K562 (cell line): ENCODE data around the gene CCNY. TPM values are rescaled to one million over a fixed set of nuclear protein-coding genes. Genes with fewer than 3 reads are reported as not detected.
A peak's percentile ranks its signal among the peaks of the same experiment; 100 is the strongest.
"Not testable (repeated sequence)": the region's sequence is repeated elsewhere in the genome, so short reads cannot be mapped to it uniquely, and the experiment has no call there.

ENCODE experiments used
- ATAC-seq: fragments of 200-7000 bp; cut with Tn5 transposase; 3 replicates; pipeline ENCODE4 v1.9.1; 2020; ENCODE audit warnings: moderate library complexity
- BruUV-seq: library from RNA; stranded (reverse); fragments of 400-500 nt; replicated peaks from 2 replicates; lab custom pipeline; 2021; lab: Mats Ljungman, UMichigan
- CTCF ChIA-PET: fragments of 300-600 bp; formaldehyde crosslinking; extraction: SDS; loops from one replicate; lab custom pipeline; 2021; ENCODE audit warnings: low intra/inter-chr PET ratio; lab: Yijun Ruan, JAX
- POLR2A ChIA-PET: fragments of 300-600, 350-650 bp; sonication (Branson Sonifier 250); formaldehyde crosslinking; extraction: SDS; loops from one replicate; lab custom pipeline; 2021; ENCODE audit warnings: antibody characterized with exemption, inconsistent platforms; lab: Yijun Ruan, JAX
- DNase-seq, 4 experiments: peaks; one replicate each; pipeline versions ENCODE4 v3.0.0 to v3.0.0-alpha.2; 2011 to 2018; ENCODE audit warnings: low spot score in 3 of 4, mixed read lengths in 3 of 4; ENCODE audit errors: extremely low read depth in 1 of 4
- FAIRE-seq: peaks from 2 replicates; lab custom pipeline; 2011; peaks lifted over from hg19 to GRCh38; lab: Jason Lieb, UNC
- H2AFZ ChIP-seq: 2 replicates; pipeline ENCODE4 v1.6.0; 2011; ENCODE audit warnings: low read depth, low read length, control low read depth, inconsistent platforms
- H3K27ac ChIP-seq: fragments of 200-600 bp; 3 replicates; pipeline ENCODE4 v1.8.0; 2011; ENCODE audit warnings: low read depth, mild to moderate bottlenecking, control low read depth, inconsistent platforms, low read length, moderate library complexity, mixed read lengths; ENCODE audit errors: extremely low read depth
- H3K27me3 ChIP-seq, 2 experiments: fragments of 300-600 bp in 1 of 2; 2 replicates in 1 of 2; 3 replicates in 1 of 2; pipeline versions ENCODE4 v1.6.0 to v1.8.0; 2011; ENCODE audit warnings: inconsistent platforms in 2 of 2, low read length in 2 of 2, mild to moderate bottlenecking in 1 of 2, mixed read lengths in 1 of 2, moderate library complexity in 1 of 2; ENCODE audit not compliant: control insufficient read depth in 2 of 2, insufficient read depth in 2 of 2
- H3K36me3 ChIP-seq: fragments of 300-600 bp; 3 replicates; pipeline ENCODE4 v1.8.0; 2011; ENCODE audit warnings: mild to moderate bottlenecking, low read length, inconsistent platforms; ENCODE audit not compliant: control insufficient read depth, insufficient read depth
- H3K4me1 ChIP-seq, 2 experiments: fragments of 200-600 bp in 1 of 2; replicated peaks in 1 of 2; 2 replicates in 1 of 2; 3 replicates in 1 of 2; pipeline versions ENCODE4 v1.5.1 to v1.8.0; 2011; ENCODE audit warnings: inconsistent platforms in 2 of 2, low read length in 2 of 2, mild to moderate bottlenecking in 1 of 2, mixed read lengths in 1 of 2, moderate library complexity in 1 of 2; ENCODE audit not compliant: control insufficient read depth in 2 of 2, insufficient read depth in 2 of 2
- H3K4me2 ChIP-seq: 2 replicates; pipeline ENCODE4 v1.6.1; 2011; ENCODE audit warnings: low read length, control low read depth, inconsistent platforms, mixed read lengths; ENCODE audit not compliant: insufficient read depth
- H3K4me3 ChIP-seq: fragments of 200-600 bp; sonication (generic), shearing (Covaris generic); 2 replicates; pipeline ENCODE4 v1.5.1; 2016; ENCODE audit warnings: control low read depth, inconsistent platforms
- H3K79me2 ChIP-seq: fragments of 200-600 bp; 3 replicates; pipeline ENCODE4 v1.8.0; 2011; ENCODE audit warnings: low read length, inconsistent platforms; ENCODE audit not compliant: control insufficient read depth, insufficient read depth
- H3K9ac ChIP-seq, 2 experiments: 2 replicates each; pipeline versions ENCODE4 v1.6.0 to v1.6.1; 2011; ENCODE audit warnings: low read depth in 2 of 2, low read length in 2 of 2, control low read depth in 1 of 2, inconsistent platforms in 1 of 2, mild to moderate bottlenecking in 1 of 2, mixed read lengths in 1 of 2; ENCODE audit not compliant: insufficient read depth in 1 of 2
- H3K9me1 ChIP-seq: one replicate; pipeline ENCODE4 v1.6.0; 2011; ENCODE audit warnings: inconsistent platforms, mild to moderate bottlenecking, low read length, moderate library complexity; ENCODE audit not compliant: control insufficient read depth, insufficient read depth
- H3K9me3 ChIP-seq: replicated peaks from 2 replicates; pipeline ENCODE4 v1.5.1; 2011; ENCODE audit warnings: low read depth, low read length, inconsistent platforms; ENCODE audit not compliant: control insufficient read depth, insufficient read depth
- H4K20me1 ChIP-seq: replicated peaks from 2 replicates; pipeline ENCODE4 v1.6.1; 2011; ENCODE audit warnings: low read length, inconsistent platforms, mixed read lengths; ENCODE audit not compliant: control insufficient read depth, insufficient read depth
- BCOR ChIP-seq: fragments of 450-650 bp; IDR thresholded peaks from 2 replicates; pipeline ENCODE4 v1.6.1; 2016
- KDM1A ChIP-seq, 2 experiments: fragments of 450-650 bp; IDR thresholded peaks; 2 replicates each; pipeline ENCODE4 v1.6.1; 2016; ENCODE audit warnings: mild to moderate bottlenecking in 2 of 2
- MCM7 ChIP-seq, 2 experiments: fragments of 450-650 bp; IDR thresholded peaks; 2 replicates each; pipeline ENCODE4 v1.6.1; 2016 to 2018
- RBM25 ChIP-seq: fragments of 200-400 bp; formaldehyde crosslinking; IDR thresholded peaks from 2 replicates; pipeline ENCODE4 v1.6.1; 2018; ENCODE audit warnings: low read length, low read depth, moderate library complexity; ENCODE audit not compliant: severe bottlenecking
- SUPT5H ChIP-seq: fragments of 450-650 bp; IDR thresholded peaks from 2 replicates; pipeline ENCODE4 v1.6.1; 2016
- ZNF146 ChIP-seq: IDR thresholded peaks from one replicate; pipeline ENCODE4 v1.6.1; 2018; ENCODE audit warnings: missing compliant biosample characterization; ENCODE audit not compliant: unreplicated experiment
- WGBS: fragments of 100-300 bp; shearing (Covaris generic); methylation state at CpG from one replicate; pipeline ENCODE4 v1.1.6; 2016; ENCODE audit warnings: low coverage, mixed read lengths; ENCODE audit not compliant: insufficient coverage; ENCODE audit errors: missing lambda C conversion rate; 5-methylcytosine and 5-hydroxymethylcytosine counted together
- in situ Hi-C: fragments of 300-500 bp; cut with MboI; formaldehyde crosslinking; loops from 4 replicates; pipeline ENCODE4 v1.15.0; 2018; ENCODE audit warnings: inconsistent platforms, mixed read lengths
- intact Hi-C: fragments of 100-400 bp; cut with micrococcal nuclease; formaldehyde crosslinking; loops from 2 replicates; pipeline ENCODE4 v1.14.2; 2022
- polyA plus RNA-seq, 8 experiments: library from polyadenylated mRNA; depleted of rRNA in 4 of 8; stranded (reverse) in 5 of 8; unstranded in 3 of 8; fragments of >200 nt; fragmentation: Nextera tagmentation in 2 of 8; fragmentation: Illumina TruSeq in 1 of 8; extraction: Ambion mirVana in 2 of 8; extraction: Trizol in 1 of 8; gene quantifications; 2 replicates each; pipeline versions ENCODE4 v1.2.1 to v1.2.3, GENCODE V29; 2011 to 2014; ENCODE audit warnings: inconsistent platforms in 1 of 8, missing spikeins in 1 of 8
- total RNA-seq, 7 experiments: library from RNA; depleted of rRNA in 6 of 7; stranded (reverse); fragments of >200 nt in 6 of 7; fragmentation: Illumina TruSeq in 2 of 7; extraction: Trizol in 2 of 7; gene quantifications; 2 replicates each; pipeline versions ENCODE4 v1.2.1 to v1.2.3, GENCODE V29; 2011 to 2021; ENCODE audit warnings: low replicate concordance in 1 of 7

CCNY gene
- total and polyA plus RNA-seq, 9 of the 15 experiments (the other 6 are each of a cell fraction or from before 2014, with no cell fraction given), result 8.4 to 109 (median 38.6) TPM

GRCh38 chr10:35315235-35315634, 21.1 kb upstream of the CCNY start:
- H4K20me1 ChIP-seq, DNase-seq, POLR2A ChIA-PET, ATAC-seq, H3K27me3 ChIP-seq, H3K4me1 ChIP-seq, H3K4me2 ChIP-seq, H2AFZ ChIP-seq, H3K27ac ChIP-seq, FAIRE-seq: not testable (repeated sequence)
- peak; percentile 96 for TF ChIP-seq ZNF146 (CRISPR knock-in tag)
- TF ChIP-seq RBM25, result peak; percentile 52
- TF ChIP-seq KDM1A (IDR thresholded peaks at IDR 0.05), result peak; percentile 11 to 20; a peak in 1 of 4 replicates
- peak; percentile 61 for TF ChIP-seq BCOR
- TF ChIP-seq, all 486 proteins: peak for 4; not testable (repeated sequence) for 482
- H3K4me3 ChIP-seq, H3K36me3 ChIP-seq, in situ Hi-C loops, H3K9me1 ChIP-seq, H3K9ac ChIP-seq, BruUV-seq, H3K79me2 ChIP-seq, H3K9me3 ChIP-seq, CTCF ChIA-PET, intact Hi-C loops: not testable (repeated sequence)

DNA sequence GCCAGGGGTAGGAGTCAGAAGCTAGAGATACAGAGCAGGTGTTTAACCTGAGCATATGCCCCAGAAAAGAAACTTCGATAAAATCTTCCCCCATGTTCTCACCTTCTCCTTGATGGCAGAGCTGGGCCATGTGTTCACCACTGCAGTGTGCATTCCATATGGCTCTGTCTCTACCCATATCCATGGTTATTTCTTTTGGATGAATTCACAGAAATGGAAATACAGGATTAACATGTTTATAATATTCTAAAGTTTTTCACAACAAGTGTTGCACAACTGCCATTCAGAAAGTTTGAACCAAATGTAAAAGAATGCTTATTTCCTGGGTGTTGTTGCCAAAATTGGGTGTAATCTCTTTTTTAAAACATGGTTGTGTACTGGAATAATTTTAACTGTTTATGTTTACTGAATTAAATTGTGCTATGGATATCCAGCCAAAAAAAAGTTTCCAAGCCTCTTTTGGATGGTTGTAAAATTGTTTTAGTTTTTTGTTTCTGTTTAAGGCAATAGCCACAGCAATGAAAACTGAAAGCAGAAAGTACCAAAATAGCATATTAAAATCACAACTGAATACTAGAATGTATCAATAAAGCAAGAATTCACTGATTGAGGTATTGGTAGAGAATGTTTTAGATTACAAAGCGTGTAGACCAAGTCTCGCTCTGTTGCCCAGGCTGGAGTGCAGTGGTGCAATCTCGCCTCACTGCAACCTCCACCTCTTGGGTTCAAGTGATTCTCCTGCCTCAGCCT, 19.9 kb upstream of the CCNY start:
- Histone ChIP-seq H3K4me3 (no peak overlapping the region), H3K9ac (no peak overlapping the region), H3K27me3 (no peaks in the 10 kb centered on the region), H3K9me1 (no peaks in the 10 kb centered on the region), H4K20me1 (no peaks in the 10 kb centered on the region), H3K79me2 (no peaks in the 10 kb centered on the region), H3K9me3 (0 out of 2 replicates have a peak, but pooled peaks cover 2% of the 10 kb centered on the region), H2AFZ (no peak overlapping the region), H3K4me1 (no peaks in the 10 kb centered on the region), H3K36me3 (peaks cover 14% of the 10 kb centered on the region), H3K27ac (no peak overlapping the region), H3K4me2 (no peak overlapping the region)
- TSS peak; percentile 11 for BruUV-seq
- no peak for DNase-seq
- in situ Hi-C loops (no loop called here), intact Hi-C loops (no loop called here)
- ChIA-PET POLR2A (interaction anchor here (1.1 to 1.4 kb wide), 2 partner anchors 9 to 14 kb away, joined by 4 read pairs; no protein-coding TSS in a partner anchor), CTCF (no interaction called here)
- FAIRE-seq, result no peak
- WGBS, result 88% methylated on average over 4 of the region's 4 CpGs
- no peak for ATAC-seq
- TF ChIP-seq MCM7 (IDR thresholded peaks at IDR 0.05) (no peak), SUPT5H (0 out of 2 replicates have a peak, but pooled peaks have one; percentile 15)
